Panc1 (cell line): ENCODE measurements around the gene SRGAP2B.
"Not testable (repeated sequence)": the region's sequence is repeated elsewhere in the genome, so short reads cannot be mapped to it uniquely, and the experiment has no call there.

Experiments used
- POLR2AphosphoS5 ChIP-seq: IDR thresholded peaks from 2 replicates; pipeline ENCODE4 v1.6.1; 2012; ENCODE audit warnings: mild to moderate bottlenecking, low read depth, low read length, moderate library complexity
- TCF7L2 ChIP-seq: IDR thresholded peaks from 2 replicates; pipeline ENCODE4 v1.6.1; 2011; ENCODE audit warnings: mild to moderate bottlenecking, low read depth, low read length, inconsistent platforms
- TF ChIP-seq, protein P1 (sequence below): fragments of 450-650 bp; IDR thresholded peaks from 2 replicates; pipeline ENCODE4 v1.5.1; 2017; ENCODE audit warnings: mild to moderate bottlenecking
- TF ChIP-seq, protein P2 (sequence below), 2 experiments: IDR thresholded peaks; 2 replicates each; pipeline ENCODE4 v1.6.1; 2011 to 2012; ENCODE audit warnings: low read depth in 2 of 2, control low read depth in 1 of 2, low read length in 1 of 2, mild to moderate bottlenecking in 1 of 2, moderate library complexity in 1 of 2; ENCODE audit not compliant: insufficient read depth in 1 of 2

DNA sequence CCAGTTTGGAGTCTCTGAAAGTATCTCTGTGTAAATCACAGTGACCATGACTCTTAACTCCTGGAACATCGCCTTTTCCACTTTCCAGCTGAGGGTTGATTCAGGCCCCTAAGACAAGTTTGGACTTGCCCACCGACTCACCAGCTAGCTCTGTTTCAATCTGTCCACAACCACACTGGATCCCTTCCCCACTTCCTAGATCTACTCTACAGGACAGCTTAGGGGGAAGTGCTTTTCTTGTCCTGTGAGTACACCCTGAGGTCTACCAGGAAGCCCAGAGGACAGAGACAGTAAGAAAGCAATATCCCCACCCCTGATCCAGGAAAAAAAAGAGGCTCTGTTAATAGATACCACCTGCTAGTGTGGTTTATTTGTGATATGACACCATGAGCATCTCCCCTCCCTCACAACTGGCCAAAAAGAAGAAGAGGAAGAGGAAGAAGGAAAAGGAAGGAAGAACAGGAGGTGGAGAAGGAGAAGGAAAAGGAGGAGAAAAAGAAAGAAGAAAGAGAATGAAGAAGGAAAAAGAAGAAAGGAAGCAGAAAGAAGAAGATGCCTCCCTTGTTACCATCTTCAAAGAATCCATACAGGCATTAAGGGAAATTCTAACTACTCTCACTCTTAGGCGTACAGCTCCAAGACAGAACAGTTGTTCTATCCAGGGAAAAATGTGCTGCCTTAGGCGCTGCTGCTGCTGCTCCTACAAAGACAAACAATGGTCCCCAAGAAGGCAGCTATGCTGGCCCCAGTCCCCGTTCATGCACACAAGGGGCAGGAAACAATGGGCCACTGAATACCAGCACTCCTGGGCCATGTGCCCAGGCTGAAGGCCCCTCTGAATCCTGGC lies 96.8 kb downstream of the SRGAP2B start:
- TF ChIP-seq, protein P1, sequence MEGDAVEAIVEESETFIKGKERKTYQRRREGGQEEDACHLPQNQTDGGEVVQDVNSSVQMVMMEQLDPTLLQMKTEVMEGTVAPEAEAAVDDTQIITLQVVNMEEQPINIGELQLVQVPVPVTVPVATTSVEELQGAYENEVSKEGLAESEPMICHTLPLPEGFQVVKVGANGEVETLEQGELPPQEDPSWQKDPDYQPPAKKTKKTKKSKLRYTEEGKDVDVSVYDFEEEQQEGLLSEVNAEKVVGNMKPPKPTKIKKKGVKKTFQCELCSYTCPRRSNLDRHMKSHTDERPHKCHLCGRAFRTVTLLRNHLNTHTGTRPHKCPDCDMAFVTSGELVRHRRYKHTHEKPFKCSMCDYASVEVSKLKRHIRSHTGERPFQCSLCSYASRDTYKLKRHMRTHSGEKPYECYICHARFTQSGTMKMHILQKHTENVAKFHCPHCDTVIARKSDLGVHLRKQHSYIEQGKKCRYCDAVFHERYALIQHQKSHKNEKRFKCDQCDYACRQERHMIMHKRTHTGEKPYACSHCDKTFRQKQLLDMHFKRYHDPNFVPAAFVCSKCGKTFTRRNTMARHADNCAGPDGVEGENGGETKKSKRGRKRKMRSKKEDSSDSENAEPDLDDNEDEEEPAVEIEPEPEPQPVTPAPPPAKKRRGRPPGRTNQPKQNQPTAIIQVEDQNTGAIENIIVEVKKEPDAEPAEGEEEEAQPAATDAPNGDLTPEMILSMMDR: not testable (repeated sequence)
- not testable (repeated sequence) for TF ChIP-seq TCF7L2, POLR2AphosphoS5
- TF ChIP-seq, protein P2, sequence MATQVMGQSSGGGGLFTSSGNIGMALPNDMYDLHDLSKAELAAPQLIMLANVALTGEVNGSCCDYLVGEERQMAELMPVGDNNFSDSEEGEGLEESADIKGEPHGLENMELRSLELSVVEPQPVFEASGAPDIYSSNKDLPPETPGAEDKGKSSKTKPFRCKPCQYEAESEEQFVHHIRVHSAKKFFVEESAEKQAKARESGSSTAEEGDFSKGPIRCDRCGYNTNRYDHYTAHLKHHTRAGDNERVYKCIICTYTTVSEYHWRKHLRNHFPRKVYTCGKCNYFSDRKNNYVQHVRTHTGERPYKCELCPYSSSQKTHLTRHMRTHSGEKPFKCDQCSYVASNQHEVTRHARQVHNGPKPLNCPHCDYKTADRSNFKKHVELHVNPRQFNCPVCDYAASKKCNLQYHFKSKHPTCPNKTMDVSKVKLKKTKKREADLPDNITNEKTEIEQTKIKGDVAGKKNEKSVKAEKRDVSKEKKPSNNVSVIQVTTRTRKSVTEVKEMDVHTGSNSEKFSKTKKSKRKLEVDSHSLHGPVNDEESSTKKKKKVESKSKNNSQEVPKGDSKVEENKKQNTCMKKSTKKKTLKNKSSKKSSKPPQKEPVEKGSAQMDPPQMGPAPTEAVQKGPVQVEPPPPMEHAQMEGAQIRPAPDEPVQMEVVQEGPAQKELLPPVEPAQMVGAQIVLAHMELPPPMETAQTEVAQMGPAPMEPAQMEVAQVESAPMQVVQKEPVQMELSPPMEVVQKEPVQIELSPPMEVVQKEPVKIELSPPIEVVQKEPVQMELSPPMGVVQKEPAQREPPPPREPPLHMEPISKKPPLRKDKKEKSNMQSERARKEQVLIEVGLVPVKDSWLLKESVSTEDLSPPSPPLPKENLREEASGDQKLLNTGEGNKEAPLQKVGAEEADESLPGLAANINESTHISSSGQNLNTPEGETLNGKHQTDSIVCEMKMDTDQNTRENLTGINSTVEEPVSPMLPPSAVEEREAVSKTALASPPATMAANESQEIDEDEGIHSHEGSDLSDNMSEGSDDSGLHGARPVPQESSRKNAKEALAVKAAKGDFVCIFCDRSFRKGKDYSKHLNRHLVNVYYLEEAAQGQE (IDR thresholded peaks at IDR 0.05; ENCODE audit: insufficient read depth in 1 of 2, low read depth in 2 of 2, low read length in 1 of 2): not testable (repeated sequence)
